Transverse colon (tissue), 3 donors: ENCODE data around the gene DNAH3.

Source experiments
- CTCF ChIP-seq, 5 experiments: fragments of 200-600 bp in 3 of 5; fragments of 450-650 bp in 2 of 5; sonication (generic) in 3 of 5; IDR thresholded peaks; 1 replicate in 2 of 5; 2 replicates in 3 of 5; pipeline ENCODE4 v1.5.1; 2016 to 2017; ENCODE audit warnings: antibody characterized with exemption in 5 of 5, inconsistent platforms in 3 of 5, mild to moderate bottlenecking in 2 of 5, moderate library complexity in 1 of 5
- EP300 ChIP-seq: sonication (generic); formaldehyde crosslinking; IDR thresholded peaks from one replicate; pipeline ENCODE4 v1.6.1; 2017; ENCODE audit warnings: antibody characterized with exemption, low read depth

DNA sequence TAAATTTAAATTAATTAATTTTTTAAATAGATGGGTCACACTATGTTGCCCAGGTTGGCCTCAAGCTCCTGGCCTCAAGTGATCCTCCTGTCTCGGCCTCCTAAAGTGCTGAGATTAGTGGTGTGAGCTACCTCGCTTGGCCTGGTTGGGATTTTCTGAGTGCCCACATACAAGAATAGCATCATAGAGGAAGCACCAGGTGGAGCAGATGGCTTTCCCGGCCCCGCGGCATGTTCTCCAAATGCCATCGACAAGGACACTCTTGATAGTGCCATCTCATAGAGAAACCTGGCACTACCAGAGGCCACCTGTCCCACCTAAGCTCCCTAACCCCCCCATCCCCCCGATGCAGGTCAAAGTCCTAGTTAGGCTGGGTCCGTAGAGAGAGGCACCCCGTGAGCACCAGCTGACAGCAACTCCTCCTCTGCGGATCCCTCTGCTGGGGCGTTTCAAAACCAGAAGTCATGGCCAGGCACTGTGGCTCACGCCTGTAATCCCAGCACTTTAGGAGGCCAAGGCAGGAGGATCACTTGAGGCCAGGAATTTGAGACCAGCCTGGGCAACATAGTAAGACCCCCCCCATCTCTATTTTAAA is 65.9 kb downstream of the DNAH3 start:
- no peak for TF ChIP-seq EP300
- TF ChIP-seq CTCF (IDR thresholded peaks at IDR 0.05), result no peak
